ENCODE results near the gene SULF2. TPM values are rescaled to one million over a fixed set of nuclear protein-coding genes. Genes with fewer than 3 reads are reported as not detected.

The SULF2 gene
- total RNA-seq, 2 donors from 2014 or later = 75.7 to 146 TPM

GRCh38 chr20:47611785-47612184, 173.5 kb downstream of the SULF2 start:
- Histone ChIP-seq H3K27me3 (ENCODE audit: control insufficient read depth, insufficient read depth, low read length, poor library complexity, severe bottlenecking) (no peaks in the 10 kb centered on the region), H3K36me3 (ENCODE audit: control insufficient read depth, insufficient read depth, low read length) (no peaks in the 10 kb centered on the region), H3K9ac (ENCODE audit: extremely low read depth, low read length, poor library complexity, severe bottlenecking) (no peak overlapping the region), H3K27ac (ENCODE audit: low read depth, low read length) (no peak overlapping the region), H3K4me3 (ENCODE audit: low read length) (no peak overlapping the region), H3K9me3 (ENCODE audit: control insufficient read depth, low read length) (no peaks in the 10 kb centered on the region), H3K4me1 (ENCODE audit: control insufficient read depth, insufficient read depth, low read length) (no peaks in the 10 kb centered on the region)
- no peak for DNase-seq
- 96 to 98% methylated on average over 6 to 9 of the region's 9 CpGs for WGBS, 2 experiments (ENCODE audit: insufficient coverage in 1 of 2, insufficient read length in 1 of 2)
- Mint-ChIP-seq H3K9me3 (no peaks in the 10 kb centered on the region), H3K4me3 (no peak overlapping the region), H3K4me1 (peaks cover 9% of the 10 kb centered on the region), H3K36me3 (ENCODE audit: low read depth) (no peaks in the 10 kb centered on the region), H3K27ac (no peak overlapping the region), H3K27me3 (ENCODE audit: insufficient read depth) (no peaks in the 10 kb centered on the region)
- TF ChIP-seq CTCF (conservative IDR thresholded peaks at IDR 0.05) = no peak

GRCh38 chr20:47610945-47611250, 174.4 kb downstream of the SULF2 start:
- Mint-ChIP-seq H3K27ac (no peak overlapping the region), H3K4me3 (no peak overlapping the region), H3K9me3 (no peaks in the 10 kb centered on the region), H3K27me3 (ENCODE audit: insufficient read depth) (no peaks in the 10 kb centered on the region), H3K36me3 (ENCODE audit: low read depth) (no peaks in the 10 kb centered on the region), H3K4me1 (peaks cover 17% of the 10 kb centered on the region)
- no peak overlapping the region for H3K4me3 ChIP-seq (ENCODE audit: low read length)
- H3K4me1 ChIP-seq (ENCODE audit: control insufficient read depth, insufficient read depth, low read length) = peaks cover 3% of the 10 kb centered on the region
- no peak for TF ChIP-seq CTCF (conservative IDR thresholded peaks at IDR 0.05)
- H3K36me3 ChIP-seq (ENCODE audit: control insufficient read depth, insufficient read depth, low read length) = no peaks in the 10 kb centered on the region
- H3K27ac ChIP-seq (ENCODE audit: low read depth, low read length) = no peak overlapping the region
- H3K9me3 ChIP-seq (ENCODE audit: control insufficient read depth, low read length) = no peaks in the 10 kb centered on the region
- H3K27me3 ChIP-seq (ENCODE audit: control insufficient read depth, insufficient read depth, low read length, poor library complexity, severe bottlenecking) = no peaks in the 10 kb centered on the region
- no peak overlapping the region for H3K9ac ChIP-seq (ENCODE audit: extremely low read depth, low read length, poor library complexity, severe bottlenecking)
- DNase-seq = no peak

- 95 to 97% methylated on average over 4 to 6 of the region's 6 CpGs for WGBS, 2 experiments (ENCODE audit: insufficient coverage in 1 of 2, insufficient read length in 1 of 2)
- Histone ChIP-seq H3K27ac (ENCODE audit: low read depth, low read length) (no peak overlapping the region), H3K9me3 (ENCODE audit: control insufficient read depth, low read length) (no peaks in the 10 kb centered on the region), H3K4me1 (ENCODE audit: control insufficient read depth, insufficient read depth, low read length) (peaks cover 4% of the 10 kb centered on the region), H3K27me3 (ENCODE audit: control insufficient read depth, insufficient read depth, low read length, poor library complexity, severe bottlenecking) (no peaks in the 10 kb centered on the region), H3K9ac (ENCODE audit: extremely low read depth, low read length, poor library complexity, severe bottlenecking) (no peak overlapping the region), H3K4me3 (ENCODE audit: low read length) (no peak overlapping the region), H3K36me3 (ENCODE audit: control insufficient read depth, insufficient read depth, low read length) (no peaks in the 10 kb centered on the region)
- Mint-ChIP-seq H3K9me3 (no peaks in the 10 kb centered on the region), H3K27me3 (ENCODE audit: insufficient read depth) (no peaks in the 10 kb centered on the region), H3K27ac (no peak overlapping the region), H3K4me1 (peaks cover 22% of the 10 kb centered on the region), H3K4me3 (no peak overlapping the region), H3K36me3 (ENCODE audit: low read depth) (no peaks in the 10 kb centered on the region)
- DNase-seq = no peak
- no peak for TF ChIP-seq CTCF (conservative IDR thresholded peaks at IDR 0.05)
Observed at GRCh38 chr20:47610247-47610944, 174.9 kb downstream of the SULF2 start.

Data from endodermal cell (in vitro differentiated cells).